Endothelial cell of umbilical vein (primary cell): Measurements from ENCODE around the gene CLEC5A. TPM values are rescaled to one million over a fixed set of nuclear protein-coding genes. Genes with fewer than 3 reads are reported as not detected.

Experiments
- BruUV-seq: library from RNA; stranded (reverse); fragments of 400-500 nt; replicated peaks from 2 replicates; lab custom pipeline; 2021; lab: Mats Ljungman, UMichigan
- CTCF ChIA-PET: fragments of 300-600, 350-600 bp; sonication (Branson Sonifier 250); formaldehyde crosslinking; loops from one replicate; lab custom pipeline; 2021; ENCODE audit warnings: antibody characterized with exemption, inconsistent platforms; lab: Charles Lee
- POLR2A ChIA-PET: fragments of 300-600, 350-600 bp; sonication (Branson Sonifier 250); formaldehyde crosslinking; loops from one replicate; lab custom pipeline; 2021; ENCODE audit warnings: antibody characterized with exemption, inconsistent platforms; lab: Charles Lee
- DNase-seq: peaks from one replicate; pipeline ENCODE4 v3.0.0-alpha.2; 2011; ENCODE audit warnings: low read depth, low spot score
- FAIRE-seq: peaks from 2 replicates; lab custom pipeline; 2011; peaks lifted over from hg19 to GRCh38; lab: Jason Lieb, UNC
- H2AFZ ChIP-seq: 2 replicates; pipeline ENCODE4 v1.6.0; 2012; ENCODE audit warnings: low read depth, low read length, control low read depth, inconsistent platforms
- H3K27ac ChIP-seq: 2 replicates; pipeline ENCODE4 v1.5.1; 2011; ENCODE audit warnings: low read depth, mild to moderate bottlenecking, control low read depth, low read length, moderate library complexity; ENCODE audit not compliant: insufficient read depth
- H3K27me3 ChIP-seq, 2 experiments: 2 replicates each; pipeline versions ENCODE4 v1.6.0 to v1.6.1; 2011; ENCODE audit warnings: low read length in 2 of 2, mixed read lengths in 1 of 2; ENCODE audit not compliant: control insufficient read depth in 2 of 2, insufficient read depth in 2 of 2
- H3K36me3 ChIP-seq, 2 experiments: 2 replicates in 1 of 2; 3 replicates in 1 of 2; pipeline ENCODE4 v1.5.1; 2011; ENCODE audit warnings: low read length in 2 of 2, mild to moderate bottlenecking in 1 of 2, moderate library complexity in 1 of 2; ENCODE audit not compliant: control insufficient read depth in 2 of 2, insufficient read depth in 2 of 2; ENCODE audit errors: extremely low read depth in 1 of 2
- H3K4me1 ChIP-seq: 3 replicates; pipeline ENCODE4 v1.5.1; 2011; ENCODE audit warnings: mild to moderate bottlenecking, low read length; ENCODE audit not compliant: control insufficient read depth, insufficient read depth; ENCODE audit errors: extremely low read depth
- H3K4me2 ChIP-seq: 2 replicates; pipeline ENCODE4 v1.6.1; 2011; ENCODE audit warnings: low read length, control low read depth, mixed read lengths; ENCODE audit not compliant: insufficient read depth
- H3K4me3 ChIP-seq, 3 experiments: fragments of 200-600 bp in 1 of 3; sonication (generic), shearing (Covaris generic) in 1 of 3; replicated peaks in 1 of 3; 2 replicates each; pipeline ENCODE4 v1.5.1; 2011 to 2016; ENCODE audit warnings: control low read depth in 3 of 3, low read length in 3 of 3, mild to moderate bottlenecking in 2 of 3, inconsistent platforms in 1 of 3, low read depth in 1 of 3, moderate library complexity in 1 of 3; ENCODE audit not compliant: insufficient read depth in 1 of 3
- H3K79me2 ChIP-seq: 2 replicates; pipeline ENCODE4 v1.6.0; 2012; ENCODE audit warnings: low read length, inconsistent platforms; ENCODE audit not compliant: control insufficient read depth, insufficient read depth
- H3K9ac ChIP-seq: replicated peaks from 2 replicates; pipeline ENCODE3; 2011; ENCODE audit warnings: low read length, control low read depth; ENCODE audit not compliant: insufficient read depth; ENCODE audit errors: extremely low read depth
- H3K9me1 ChIP-seq: replicated peaks from 3 replicates; pipeline ENCODE4 v1.6.0; 2011; ENCODE audit warnings: mild to moderate bottlenecking, low read length; ENCODE audit not compliant: control insufficient read depth, insufficient read depth; ENCODE audit errors: extremely low read depth
- H3K9me3 ChIP-seq: replicated peaks from 2 replicates; pipeline ENCODE4 v1.5.1; 2012; ENCODE audit warnings: low read length, inconsistent platforms; ENCODE audit not compliant: control insufficient read depth, insufficient read depth
- H4K20me1 ChIP-seq: replicated peaks from 2 replicates; pipeline ENCODE3; 2011; ENCODE audit warnings: mild to moderate bottlenecking, low read length; ENCODE audit not compliant: control insufficient read depth, insufficient read depth; ENCODE audit errors: extremely low read depth
- CTCF ChIP-seq, 2 donors: IDR thresholded peaks; 1 replicate in 1 of 2; 2 replicates in 1 of 2; pipeline ENCODE4 v1.5.1; 2011; ENCODE audit warnings: low read length in 2 of 2, mild to moderate bottlenecking in 2 of 2, moderate library complexity in 2 of 2, control low read depth in 1 of 2, inconsistent platforms in 1 of 2, low read depth in 1 of 2; ENCODE audit not compliant: insufficient read depth in 1 of 2; ENCODE audit errors: extremely low read depth in 1 of 2
- EZH2 ChIP-seq: IDR thresholded peaks from 2 replicates; pipeline ENCODE4 v1.6.1; 2012; ENCODE audit warnings: borderline replicate concordance, low read depth, mild to moderate bottlenecking, moderate library complexity, low read length, inconsistent platforms; ENCODE audit not compliant: severe bottlenecking
- FOS ChIP-seq: IDR thresholded peaks from 2 replicates; pipeline ENCODE4 v1.6.1; 2011; ENCODE audit warnings: mild to moderate bottlenecking, low read length, moderate library complexity, borderline replicate concordance; ENCODE audit not compliant: insufficient read depth
- GATA2 ChIP-seq: IDR thresholded peaks from 2 replicates; pipeline ENCODE4 v1.7.0; 2011; ENCODE audit warnings: low read depth, mild to moderate bottlenecking, moderate library complexity, mixed read lengths, low read length; ENCODE audit not compliant: insufficient read length, insufficient read depth
- JUN ChIP-seq: IDR thresholded peaks from 2 replicates; pipeline ENCODE4 v1.6.1; 2011; ENCODE audit warnings: borderline replicate concordance, low read depth; ENCODE audit not compliant: insufficient read length, insufficient read depth
- MAX ChIP-seq: IDR thresholded peaks from 2 replicates; pipeline ENCODE4 v1.6.1; 2011; ENCODE audit not compliant: insufficient read depth, insufficient read length
- MYC ChIP-seq: IDR thresholded peaks from one replicate; pipeline ENCODE4 v1.6.1; 2011; ENCODE audit warnings: mild to moderate bottlenecking, low read depth, low read length
- POLR2A ChIP-seq: IDR thresholded peaks from 2 replicates; pipeline ENCODE4 v1.6.1; 2012; ENCODE audit warnings: low read depth, mild to moderate bottlenecking, control low read depth, low read length
- POLR2AphosphoS5 ChIP-seq: IDR thresholded peaks from 2 replicates; pipeline ENCODE4 v1.6.1; 2012; ENCODE audit warnings: low read depth, mild to moderate bottlenecking, control low read depth, low read length, moderate library complexity; ENCODE audit not compliant: insufficient read depth
- dilution Hi-C: fragments of 300-500 bp; cut with MboI; formaldehyde crosslinking; loops from one replicate; pipeline ENCODE4 v1.15.0; 2019; ENCODE audit warnings: low sequenced_read_pairs; ENCODE audit not compliant: extremely low pct_ligation_motif_present
- intact Hi-C: fragments of 100-400 bp; cut with micrococcal nuclease; formaldehyde crosslinking; loops from one replicate; pipeline ENCODE4 v1.10.0; 2022
- polyA plus RNA-seq, 4 experiments: library from polyadenylated mRNA; depleted of rRNA in 3 of 4; stranded (reverse) in 3 of 4; unstranded in 1 of 4; fragments of >200 nt; gene quantifications; 2 replicates each; pipeline versions ENCODE4 v1.2.1 to v1.2.3, GENCODE V29; 2011 to 2012; ENCODE audit warnings: missing spikeins in 1 of 4
- total RNA-seq: library from RNA; stranded (reverse); gene quantifications from 2 replicates; pipeline ENCODE4 v1.2.3, GENCODE V29; 2021

CLEC5A gene
- total and polyA plus RNA-seq, 2 donors (not counting 3 experiments of a cell fraction or from before 2014, with no cell fraction given), result not detected

DNA sequence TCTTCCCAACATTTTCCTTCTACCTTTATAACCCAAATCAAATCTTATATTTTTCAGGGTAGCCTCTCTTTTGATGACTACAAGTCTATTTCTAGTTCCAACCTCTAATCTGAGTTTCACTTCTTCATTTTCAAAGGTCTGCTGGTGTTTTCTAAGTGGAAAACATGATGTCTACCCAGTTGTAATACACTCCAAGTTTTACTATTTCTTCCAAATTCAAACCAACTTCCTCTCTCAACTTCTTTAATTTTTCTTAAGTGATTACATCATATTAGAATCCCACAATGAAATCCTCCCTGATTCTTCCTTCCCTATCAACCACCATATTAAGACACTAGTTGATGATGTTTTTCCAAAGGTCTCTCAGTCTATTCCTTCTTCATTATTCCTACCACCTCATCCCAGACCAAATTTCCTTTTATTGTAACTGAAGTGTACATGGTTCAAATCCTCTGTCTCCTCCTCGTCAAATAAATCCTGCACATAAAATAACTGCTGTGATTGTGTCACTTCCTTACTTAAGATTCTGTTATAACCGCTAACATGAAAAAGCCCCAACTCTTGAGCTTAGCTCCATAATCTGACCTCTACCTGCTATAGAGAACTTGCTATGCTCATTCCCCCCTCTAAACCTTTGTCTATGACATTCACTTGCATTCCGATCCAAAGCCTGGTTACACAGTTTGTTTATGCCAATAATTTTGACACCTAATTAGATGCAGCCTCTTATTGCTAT lies 14.1 kb upstream of the CLEC5A start:
- FAIRE-seq (no peak), DNase-seq (no peak)
- no peaks in the 10 kb centered on the region for H3K36me3 ChIP-seq
- intact Hi-C loops, result no loop called here
- H4K20me1 ChIP-seq, result no peaks in the 10 kb centered on the region
- H3K4me1 ChIP-seq, result no peaks in the 10 kb centered on the region
- no peaks in the 10 kb centered on the region for H3K27me3 ChIP-seq
- no TSS peak for BruUV-seq
- H2AFZ ChIP-seq, result no peak overlapping the region
- H3K27ac ChIP-seq, result no peak overlapping the region
- H3K4me2 ChIP-seq, result no peak overlapping the region
- ChIA-PET CTCF (no interaction called here), POLR2A (no interaction called here)
- H3K9me1 ChIP-seq, result no peaks in the 10 kb centered on the region
- no peak overlapping the region for H3K4me3 ChIP-seq
- dilution Hi-C loops, result no loop called here
- no peaks in the 10 kb centered on the region for H3K79me2 ChIP-seq
- no peak for TF ChIP-seq GATA2
- TF ChIP-seq MAX, result no peak
- TF ChIP-seq CTCF (IDR thresholded peaks at IDR 0.05; ENCODE audit: extremely low read depth in 1 of 2, insufficient read depth in 1 of 2, low read depth in 1 of 2, low read length in 2 of 2), result no peak
- no peak for TF ChIP-seq POLR2A
- no peak for TF ChIP-seq JUN
- no peak for TF ChIP-seq POLR2AphosphoS5
- TF ChIP-seq FOS, result no peak
- TF ChIP-seq MYC, result no peak
- no peak for TF ChIP-seq EZH2
- no peak overlapping the region for H3K9ac ChIP-seq
- no peaks in the 10 kb centered on the region for H3K9me3 ChIP-seq
